ENCODE results near the gene LRRFIP1.

The LRRFIP1 gene

DNA sequence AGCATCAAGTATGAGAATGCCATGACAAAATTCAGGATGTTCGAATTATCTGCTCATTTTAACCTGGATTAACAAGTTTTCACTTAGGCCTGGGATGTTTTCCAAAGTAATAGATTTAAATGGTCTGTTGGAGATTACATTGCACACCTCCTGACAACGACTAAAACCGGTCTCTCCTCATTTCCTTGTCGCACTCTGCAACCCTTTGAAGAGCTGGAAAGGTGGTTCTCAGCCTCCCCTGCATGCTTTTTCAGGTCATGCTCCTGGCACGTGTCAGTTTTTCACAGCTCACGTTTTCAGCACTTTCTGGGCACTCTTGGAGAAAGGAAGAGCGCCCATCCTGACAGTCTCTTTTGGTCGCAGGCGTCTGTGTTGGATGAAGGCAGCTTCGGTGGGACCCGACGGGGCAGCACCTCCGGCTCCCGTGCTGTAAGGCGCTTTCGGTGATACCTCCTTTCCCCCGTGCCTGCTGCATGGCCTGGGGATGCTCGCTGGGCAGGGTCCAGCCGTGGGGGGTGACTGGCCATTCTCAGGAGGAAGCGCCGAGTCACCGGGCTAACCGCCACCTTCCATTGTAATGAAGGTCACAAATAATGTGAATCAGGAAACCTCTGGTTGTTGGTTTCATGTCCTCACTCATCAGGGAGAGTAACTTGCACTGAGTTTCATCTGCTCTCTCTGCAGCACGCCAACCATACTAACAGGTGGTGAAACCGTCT is 107.7 kb downstream of the LRRFIP1 start:
- no peak overlapping the region for H3K4me3 ChIP-seq (replicated peaks; ENCODE audit: insufficient read depth, low read length)
- no peaks in the 10 kb centered on the region for H3K27me3 ChIP-seq (ENCODE audit: insufficient read depth, poor library complexity, severe bottlenecking)
- TF ChIP-seq, protein P1, sequence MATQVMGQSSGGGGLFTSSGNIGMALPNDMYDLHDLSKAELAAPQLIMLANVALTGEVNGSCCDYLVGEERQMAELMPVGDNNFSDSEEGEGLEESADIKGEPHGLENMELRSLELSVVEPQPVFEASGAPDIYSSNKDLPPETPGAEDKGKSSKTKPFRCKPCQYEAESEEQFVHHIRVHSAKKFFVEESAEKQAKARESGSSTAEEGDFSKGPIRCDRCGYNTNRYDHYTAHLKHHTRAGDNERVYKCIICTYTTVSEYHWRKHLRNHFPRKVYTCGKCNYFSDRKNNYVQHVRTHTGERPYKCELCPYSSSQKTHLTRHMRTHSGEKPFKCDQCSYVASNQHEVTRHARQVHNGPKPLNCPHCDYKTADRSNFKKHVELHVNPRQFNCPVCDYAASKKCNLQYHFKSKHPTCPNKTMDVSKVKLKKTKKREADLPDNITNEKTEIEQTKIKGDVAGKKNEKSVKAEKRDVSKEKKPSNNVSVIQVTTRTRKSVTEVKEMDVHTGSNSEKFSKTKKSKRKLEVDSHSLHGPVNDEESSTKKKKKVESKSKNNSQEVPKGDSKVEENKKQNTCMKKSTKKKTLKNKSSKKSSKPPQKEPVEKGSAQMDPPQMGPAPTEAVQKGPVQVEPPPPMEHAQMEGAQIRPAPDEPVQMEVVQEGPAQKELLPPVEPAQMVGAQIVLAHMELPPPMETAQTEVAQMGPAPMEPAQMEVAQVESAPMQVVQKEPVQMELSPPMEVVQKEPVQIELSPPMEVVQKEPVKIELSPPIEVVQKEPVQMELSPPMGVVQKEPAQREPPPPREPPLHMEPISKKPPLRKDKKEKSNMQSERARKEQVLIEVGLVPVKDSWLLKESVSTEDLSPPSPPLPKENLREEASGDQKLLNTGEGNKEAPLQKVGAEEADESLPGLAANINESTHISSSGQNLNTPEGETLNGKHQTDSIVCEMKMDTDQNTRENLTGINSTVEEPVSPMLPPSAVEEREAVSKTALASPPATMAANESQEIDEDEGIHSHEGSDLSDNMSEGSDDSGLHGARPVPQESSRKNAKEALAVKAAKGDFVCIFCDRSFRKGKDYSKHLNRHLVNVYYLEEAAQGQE (IDR thresholded peaks at IDR 0.05; ENCODE audit: insufficient replicate concordance, low read depth) = no peak
- TF ChIP-seq POLR2AphosphoS5 (IDR thresholded peaks at IDR 0.05; ENCODE audit: low read depth) (no peak), SPI1 (IDR thresholded peaks at IDR 0.05; ENCODE audit: borderline replicate concordance, low read depth) (no peak), GABPA (IDR thresholded peaks at IDR 0.05; ENCODE audit: low read depth) (no peak)
- TF ChIP-seq, protein P2, sequence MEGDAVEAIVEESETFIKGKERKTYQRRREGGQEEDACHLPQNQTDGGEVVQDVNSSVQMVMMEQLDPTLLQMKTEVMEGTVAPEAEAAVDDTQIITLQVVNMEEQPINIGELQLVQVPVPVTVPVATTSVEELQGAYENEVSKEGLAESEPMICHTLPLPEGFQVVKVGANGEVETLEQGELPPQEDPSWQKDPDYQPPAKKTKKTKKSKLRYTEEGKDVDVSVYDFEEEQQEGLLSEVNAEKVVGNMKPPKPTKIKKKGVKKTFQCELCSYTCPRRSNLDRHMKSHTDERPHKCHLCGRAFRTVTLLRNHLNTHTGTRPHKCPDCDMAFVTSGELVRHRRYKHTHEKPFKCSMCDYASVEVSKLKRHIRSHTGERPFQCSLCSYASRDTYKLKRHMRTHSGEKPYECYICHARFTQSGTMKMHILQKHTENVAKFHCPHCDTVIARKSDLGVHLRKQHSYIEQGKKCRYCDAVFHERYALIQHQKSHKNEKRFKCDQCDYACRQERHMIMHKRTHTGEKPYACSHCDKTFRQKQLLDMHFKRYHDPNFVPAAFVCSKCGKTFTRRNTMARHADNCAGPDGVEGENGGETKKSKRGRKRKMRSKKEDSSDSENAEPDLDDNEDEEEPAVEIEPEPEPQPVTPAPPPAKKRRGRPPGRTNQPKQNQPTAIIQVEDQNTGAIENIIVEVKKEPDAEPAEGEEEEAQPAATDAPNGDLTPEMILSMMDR (IDR thresholded peaks at IDR 0.05; ENCODE audit: insufficient read depth, low read length) = no peak
- no peak for DNase-seq (ENCODE audit: low read depth in 1 of 2, low spot score in 1 of 2)
- no peak overlapping the region for H3K27ac ChIP-seq (replicated peaks)

DNA sequence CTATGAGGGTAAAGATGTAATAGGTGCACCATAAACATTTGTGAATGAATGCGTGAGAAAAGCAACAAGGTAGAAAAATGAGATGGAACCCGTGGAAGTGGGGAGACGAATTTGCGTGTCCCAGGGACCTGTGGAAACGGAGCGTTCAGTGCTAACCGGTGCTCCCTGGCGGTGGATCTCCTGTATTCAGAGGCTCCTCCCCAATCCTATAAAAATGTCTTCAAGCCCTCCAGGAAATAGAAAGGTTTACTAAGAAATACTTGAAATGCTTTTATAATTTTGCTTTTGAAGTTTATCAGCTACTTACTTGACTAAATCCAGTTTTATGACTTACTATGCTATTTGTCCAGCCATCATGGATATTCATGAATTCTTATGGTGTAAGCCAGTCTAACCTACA is 108.4 kb downstream of the LRRFIP1 start:
- Histone ChIP-seq H3K4me3 (replicated peaks; ENCODE audit: insufficient read depth, low read length) (no peak overlapping the region), H3K27ac (replicated peaks) (no peak overlapping the region), H3K27me3 (ENCODE audit: insufficient read depth, poor library complexity, severe bottlenecking) (no peaks in the 10 kb centered on the region)
- TF ChIP-seq POLR2AphosphoS5 (IDR thresholded peaks at IDR 0.05; ENCODE audit: low read depth) (no peak), SPI1 (IDR thresholded peaks at IDR 0.05; ENCODE audit: borderline replicate concordance, low read depth) (no peak), GABPA (IDR thresholded peaks at IDR 0.05; ENCODE audit: low read depth) (no peak)
- TF ChIP-seq, protein P1 (IDR thresholded peaks at IDR 0.05; ENCODE audit: insufficient replicate concordance, low read depth) = no peak
- TF ChIP-seq, protein P2 (IDR thresholded peaks at IDR 0.05; ENCODE audit: insufficient read depth, low read length) = no peak
- no peak for DNase-seq (ENCODE audit: low read depth in 1 of 2, low spot score in 1 of 2)

DNA sequence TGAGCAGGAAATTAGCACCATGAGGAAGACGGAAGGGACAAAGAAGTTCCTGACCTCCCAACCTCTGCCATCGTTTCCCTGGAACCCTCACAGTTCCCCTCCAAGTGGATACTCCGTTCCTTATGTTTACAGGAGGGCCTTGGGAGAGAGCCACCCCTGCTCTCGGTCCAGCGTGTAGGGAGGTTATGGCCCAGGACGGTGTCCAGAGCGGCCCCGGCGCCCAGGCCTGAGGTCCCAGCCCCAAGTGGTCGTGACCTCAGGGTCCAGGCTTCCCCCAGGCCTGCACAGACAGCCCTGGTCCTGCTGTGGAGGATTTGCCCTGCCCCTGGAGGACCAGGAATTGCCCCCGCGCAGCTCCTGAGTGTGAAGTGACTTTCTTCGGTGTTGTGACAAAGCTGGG is 109.4 kb downstream of the LRRFIP1 start:
- Histone ChIP-seq H3K4me3 (replicated peaks; ENCODE audit: insufficient read depth, low read length) (no peak overlapping the region), H3K27me3 (ENCODE audit: insufficient read depth, poor library complexity, severe bottlenecking) (no peaks in the 10 kb centered on the region), H3K27ac (replicated peaks) (no peak overlapping the region)
- TF ChIP-seq SPI1 (IDR thresholded peaks at IDR 0.05; ENCODE audit: borderline replicate concordance, low read depth) (no peak), GABPA (IDR thresholded peaks at IDR 0.05; ENCODE audit: low read depth) (no peak), POLR2AphosphoS5 (IDR thresholded peaks at IDR 0.05; ENCODE audit: low read depth) (no peak)
- TF ChIP-seq, protein P1 (IDR thresholded peaks at IDR 0.05; ENCODE audit: insufficient replicate concordance, low read depth) = no peak
- TF ChIP-seq, protein P2 (IDR thresholded peaks at IDR 0.05; ENCODE audit: insufficient read depth, low read length) = no peak
- DNase-seq (ENCODE audit: low read depth in 1 of 2, low spot score in 1 of 2) = no peak
